Coronary artery (tissue), 2 donors: ENCODE results near the gene NFKB1.

Experiments used
- DNase-seq: peaks from one replicate; pipeline ENCODE4 v3.0.0-alpha.2; 2017; ENCODE audit warnings: low spot score
- H3K27ac ChIP-seq, 2 donors: fragments of 200-600 bp; sonication (generic); one replicate each; pipeline ENCODE4 v1.5.1; 2016 to 2019
- H3K4me3 ChIP-seq: fragments of 200-600 bp; sonication (generic); 2 replicates; pipeline ENCODE4 v1.5.1; 2016; ENCODE audit warnings: mild to moderate bottlenecking, moderate library complexity
- CTCF ChIP-seq: fragments of 200-600 bp; sonication (generic); IDR thresholded peaks from one replicate; pipeline ENCODE4 v1.5.1; 2019; ENCODE audit warnings: antibody characterized with exemption

The NFKB1 gene

GRCh38 chr4:102500696-102501446 lies at the start of gene NFKB1:
Gene NFKB1, plus strand, starts transcription at chr4:102501359. Its CDS starts 24,160 bp downstream, at chr4:102525519.
- no peak for TF ChIP-seq CTCF
- H3K4me3 ChIP-seq: peak within 1 kb of the TSS; percentile 99
- H3K27ac ChIP-seq: peak within 1 kb of the TSS; percentile 98 to 99
- peak; percentile 81 for DNase-seq

- Histone ChIP-seq H3K27ac (no peak overlapping the region), H3K4me3 (no peak overlapping the region)
- TF ChIP-seq CTCF: no peak
- DNase-seq: no peak
Measured at GRCh38 chr4:102452854-102453253, 48.3 kb upstream of the NFKB1 start.

GRCh38 chr4:102453827-102454226 lies 47.3 kb upstream of the NFKB1 start:
- no peak overlapping the region for H3K4me3 ChIP-seq
- H3K27ac ChIP-seq: no peak overlapping the region
- no peak for DNase-seq
- TF ChIP-seq CTCF: no peak

GRCh38 chr4:102454268-102454667 lies 46.9 kb upstream of the NFKB1 start:
- TF ChIP-seq CTCF: no peak
- Histone ChIP-seq H3K27ac (no peak overlapping the region), H3K4me3 (no peak overlapping the region)
- no peak for DNase-seq

GRCh38 chr4:102454981-102455685 lies 46.0 kb upstream of the NFKB1 start:
- no peak overlapping the region for H3K27ac ChIP-seq
- no peak for TF ChIP-seq CTCF
- no peak overlapping the region for H3K4me3 ChIP-seq
- DNase-seq: no peak

GRCh38 chr4:102455750-102456149 lies 45.4 kb upstream of the NFKB1 start:
- H3K4me3 ChIP-seq: no peak overlapping the region
- no peak for TF ChIP-seq CTCF
- no peak for DNase-seq
- no peak overlapping the region for H3K27ac ChIP-seq

- no peak for TF ChIP-seq CTCF
- H3K4me3 ChIP-seq: no peak overlapping the region
- DNase-seq: no peak
- H3K27ac ChIP-seq: no peak overlapping the region
Measured at GRCh38 chr4:102466298-102466697, 34.9 kb upstream of the NFKB1 start.
